CD14-positive monocyte (primary cell): Measurements from ENCODE around the gene KCNQ1. TPM values are rescaled to one million over a fixed set of nuclear protein-coding genes. Genes with fewer than 3 reads are reported as not detected.

Source experiments
- DNase-seq, 3 donors: peaks; one replicate each; pipeline ENCODE4 v3.0.0-alpha.2; 2011 to 2022
- H2AFZ ChIP-seq: 2 replicates; pipeline ENCODE4 v1.6.0; 2012; ENCODE audit warnings: mild to moderate bottlenecking, low read depth, low read length, inconsistent platforms; ENCODE audit not compliant: insufficient read depth, poor library complexity, severe bottlenecking
- H3K27ac ChIP-seq, 2 donors: 1 replicate in 1 of 2; 2 replicates in 1 of 2; pipeline ENCODE4 v1.5.1; 2012 to 2013; ENCODE audit warnings: low read length in 2 of 2, control low read depth in 1 of 2, inconsistent platforms in 1 of 2, low read depth in 1 of 2, mild to moderate bottlenecking in 1 of 2
- H3K27me3 ChIP-seq, 2 donors: one replicate each; pipeline versions ENCODE4 v1.6.0 to v1.6.1; 2011 to 2013; ENCODE audit warnings: low read length in 2 of 2; ENCODE audit not compliant: control insufficient read depth in 2 of 2, insufficient read depth in 2 of 2
- H3K36me3 ChIP-seq, 2 donors: replicated peaks in 1 of 2; 1 replicate in 1 of 2; 2 replicates in 1 of 2; pipeline versions ENCODE4 v1.5.1 to v1.6.1; 2012 to 2013; ENCODE audit warnings: low read length in 2 of 2, control low read depth in 1 of 2, inconsistent platforms in 1 of 2, mild to moderate bottlenecking in 1 of 2; ENCODE audit not compliant: insufficient read depth in 2 of 2, control insufficient read depth in 1 of 2
- H3K4me1 ChIP-seq, 2 donors: 1 replicate in 1 of 2; 2 replicates in 1 of 2; pipeline versions ENCODE4 v1.5.1 to v1.6.1; 2012 to 2013; ENCODE audit warnings: low read length in 2 of 2, control low read depth in 1 of 2, inconsistent platforms in 1 of 2, mild to moderate bottlenecking in 1 of 2, moderate library complexity in 1 of 2; ENCODE audit not compliant: insufficient read depth in 2 of 2, control insufficient read depth in 1 of 2
- H3K4me2 ChIP-seq: replicated peaks from 2 replicates; pipeline ENCODE3; 2012; ENCODE audit warnings: low read length, moderate library complexity, mild to moderate bottlenecking; ENCODE audit not compliant: poor library complexity, severe bottlenecking; ENCODE audit errors: extremely low read depth
- H3K4me3 ChIP-seq, 3 experiments: fragments of 200-600 bp in 1 of 3; sonication (generic) in 1 of 3; replicated peaks in 1 of 3; 1 replicate in 2 of 3; 2 replicates in 1 of 3; pipeline ENCODE4 v1.5.1; 2011 to 2013; ENCODE audit warnings: low read length in 3 of 3, mild to moderate bottlenecking in 3 of 3, control low read depth in 2 of 3, low read depth in 2 of 3, inconsistent platforms in 1 of 3, moderate library complexity in 1 of 3
- H3K79me2 ChIP-seq: 2 replicates; pipeline ENCODE4 v1.6.0; 2012; ENCODE audit warnings: mild to moderate bottlenecking, control low read depth, inconsistent platforms, low read length, moderate library complexity; ENCODE audit not compliant: insufficient read depth
- H3K9ac ChIP-seq: 2 replicates; pipeline ENCODE4 v1.6.0; 2017; ENCODE audit warnings: low read length, mild to moderate bottlenecking; ENCODE audit not compliant: insufficient read depth, poor library complexity, severe bottlenecking
- H3K9me3 ChIP-seq, 2 donors: replicated peaks in 1 of 2; 1 replicate in 1 of 2; 2 replicates in 1 of 2; pipeline versions ENCODE4 v1.5.1 to v1.6.1; 2012 to 2013; ENCODE audit warnings: low read length in 2 of 2, control low read depth in 1 of 2; ENCODE audit not compliant: control insufficient read depth in 1 of 2, insufficient read depth in 1 of 2
- H4K20me1 ChIP-seq: 2 replicates; pipeline ENCODE4 v1.6.0; 2012; ENCODE audit warnings: mild to moderate bottlenecking, low read length, control low read depth, moderate library complexity; ENCODE audit not compliant: insufficient read depth
- H3K27ac Mint-ChIP-seq, 7 donors: one replicate each; pipeline ENCODE4 v1.8.0; 2020; ENCODE audit warnings: mild to moderate bottlenecking in 7 of 7, mixed read lengths in 7 of 7, moderate library complexity in 6 of 7, inconsistent platforms in 2 of 7
- H3K27me3 Mint-ChIP-seq, 3 donors: one replicate each; pipeline ENCODE4 v1.8.0; 2021 to 2022; ENCODE audit warnings: low read depth in 3 of 3, mild to moderate bottlenecking in 3 of 3, mixed read lengths in 3 of 3, moderate library complexity in 3 of 3, inconsistent platforms in 1 of 3
- H3K36me3 Mint-ChIP-seq, 2 donors: one replicate each; pipeline ENCODE4 v1.8.0; 2020; ENCODE audit warnings: mixed read lengths in 2 of 2, inconsistent platforms in 1 of 2, mild to moderate bottlenecking in 1 of 2
- H3K4me1 Mint-ChIP-seq: one replicate; pipeline ENCODE4 v1.8.0; 2020; ENCODE audit warnings: mild to moderate bottlenecking, mixed read lengths
- H3K4me3 Mint-ChIP-seq, 2 donors: one replicate each; pipeline ENCODE4 v1.8.0; 2020; ENCODE audit warnings: mild to moderate bottlenecking in 2 of 2, mixed read lengths in 2 of 2, moderate library complexity in 1 of 2
- H3K9me3 Mint-ChIP-seq, 7 donors: one replicate each; pipeline ENCODE4 v1.8.0; 2020 to 2022; ENCODE audit warnings: mixed read lengths in 7 of 7, mild to moderate bottlenecking in 6 of 7, moderate library complexity in 6 of 7, inconsistent platforms in 2 of 7
- CTCF ChIP-seq: fragments of 200-600 bp; IDR thresholded peaks from one replicate; pipeline ENCODE4 v1.8.0; 2022; ENCODE audit warnings: antibody characterized with exemption, mild to moderate bottlenecking
- WGBS: methylation state at CpG from one replicate; pipeline ENCODE4 v1.1.5; 2013; ENCODE audit warnings: missing lambda C conversion rate; ENCODE audit not compliant: insufficient coverage; 5-methylcytosine and 5-hydroxymethylcytosine counted together
- intact Hi-C, 2 donors: fragments of 100-400 bp; cut with micrococcal nuclease; formaldehyde crosslinking; loops; one replicate each; pipeline versions ENCODE4 v1.15.0 to v1.15.1; 2023
- polyA plus RNA-seq, 3 donors: library from polyadenylated mRNA; depleted of rRNA in 1 of 3; unstranded in 2 of 3; stranded (reverse) in 1 of 3; fragments of 300-500 nt in 2 of 3; fragments of >200 nt in 1 of 3; fragmentation: Illumina TruSeq in 2 of 3; gene quantifications; 1 replicate in 2 of 3; 2 replicates in 1 of 3; pipeline ENCODE4 v1.2.3, GENCODE V29; 2012 to 2021

Gene KCNQ1
- polyA plus RNA-seq, 3 donors = 14.9 to 31.8 (median 21.6) TPM

- Histone ChIP-seq H3K4me2 (no peak overlapping the region), H2AFZ (no peak overlapping the region), H3K9ac (no peak overlapping the region), H3K36me3 (peaks cover 4 to 26% of the 10 kb centered on the region in 2 donors), H3K4me3 (no peak overlapping the region), H3K27ac (no peak overlapping the region), H4K20me1 (peaks cover 5% of the 10 kb centered on the region), H3K79me2 (no peaks in the 10 kb centered on the region), H3K9me3 (peaks cover 16 to 38% of the 10 kb centered on the region in 2 donors), H3K27me3 (no peaks in the 10 kb centered on the region), H3K4me1 (peaks cover 35% of the 10 kb centered on the region in 2 donors)
- Mint-ChIP-seq H3K27me3 (peaks cover 0 to 10% (median 1%) of the 10 kb centered on the region in 3 donors), H3K4me3 (no peak overlapping the region), H3K4me1 (peaks cover 44% of the 10 kb centered on the region), H3K27ac (no peak overlapping the region), H3K36me3 (peaks cover 25 to 27% of the 10 kb centered on the region in 2 donors), H3K9me3 (peaks cover 18 to 31% (median 27%) of the 10 kb centered on the region in 7 donors)
- 87% methylated on average over 5 of the region's 5 CpGs for WGBS
- DNase-seq = no peak
- intact Hi-C loops = no loop called here
- TF ChIP-seq CTCF = no peak
Observed at GRCh38 chr11:2814751-2815150, 369.9 kb downstream of the KCNQ1 start.

- H3K79me2 ChIP-seq = no peaks in the 10 kb centered on the region
- no peaks in the 10 kb centered on the region for H3K27me3 ChIP-seq
- no peak for TF ChIP-seq CTCF
- H3K9ac ChIP-seq = no peak overlapping the region
- over 99% methylated on average over 15 of the region's 16 CpGs for WGBS
- peaks cover 26 to 28% of the 10 kb centered on the region in 2 donors for H3K4me1 ChIP-seq
- no peak overlapping the region for H2AFZ ChIP-seq
- H3K4me3 Mint-ChIP-seq = no peak overlapping the region
- H3K4me3 ChIP-seq = no peak overlapping the region
- no peak overlapping the region for H3K27ac ChIP-seq
- intact Hi-C loops = no loop called here
- H3K4me1 Mint-ChIP-seq = peaks cover 34% of the 10 kb centered on the region
- H3K4me2 ChIP-seq = no peak overlapping the region
- peaks cover 23 to 40% (median 32%) of the 10 kb centered on the region in 7 donors for H3K9me3 Mint-ChIP-seq
- peaks cover 5% of the 10 kb centered on the region for H4K20me1 ChIP-seq
- no peak for DNase-seq
- peaks cover 0 to 10% (median 1%) of the 10 kb centered on the region in 3 donors for H3K27me3 Mint-ChIP-seq
- H3K36me3 ChIP-seq = peaks cover 4 to 26% of the 10 kb centered on the region in 2 donors
- H3K27ac Mint-ChIP-seq = peak overlapping the region in 3 of 7 donors; percentile 11 to 73 (median 23)
- peaks cover 16 to 44% of the 10 kb centered on the region in 2 donors for H3K9me3 ChIP-seq
- H3K36me3 Mint-ChIP-seq = peaks cover 25 to 27% of the 10 kb centered on the region in 2 donors
Observed at GRCh38 chr11:2815762-2816496, 371.1 kb downstream of the KCNQ1 start.
